NCI-H510A treated with DMSO at 0.1 percent for 48 hours (cell line): ENCODE measurements around the gene ME2.
"Not testable (repeated sequence)": the region's sequence is repeated elsewhere in the genome, so short reads cannot be mapped to it uniquely, and the experiment has no call there.

Experiments
- DNase-seq: peaks from one replicate; lab custom pipeline; 2025; lab: John Stamatoyannopoulos, UW

ME2 gene

GRCh38 chr18:50861617-50862016 lies 17.3 kb upstream of the ME2 start:
- no peak for DNase-seq

DNA sequence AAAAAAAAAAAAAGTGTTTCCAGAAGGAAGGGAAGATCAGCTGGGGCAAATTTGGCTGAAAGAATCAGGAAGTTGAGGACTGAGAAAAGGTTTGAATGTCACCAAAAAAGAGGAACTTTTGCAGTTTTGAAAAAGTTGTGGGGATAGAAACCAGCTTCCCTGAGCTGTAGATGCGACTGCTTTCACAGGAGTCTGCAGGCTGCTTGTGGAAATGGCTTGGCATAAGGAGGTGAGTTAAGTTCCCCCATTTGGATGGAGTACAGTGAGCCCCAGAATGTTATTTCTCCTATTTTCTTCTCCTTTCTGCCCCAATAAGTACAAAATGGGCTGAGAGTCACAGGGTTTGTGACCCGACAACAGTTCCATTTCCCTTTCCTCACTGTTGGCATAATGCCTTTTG lies 16.5 kb upstream of the ME2 start:
- DNase-seq: no peak

- no peak for DNase-seq
Observed at GRCh38 chr18:50863840-50864375, 15.0 kb upstream of the ME2 start.

GRCh38 chr18:50866765-50867164 lies 12.2 kb upstream of the ME2 start:
- DNase-seq: no peak

- peak; percentile 37 for DNase-seq
Observed at GRCh38 chr18:50869150-50869549, 9.8 kb upstream of the ME2 start.

- DNase-seq: no peak
Observed at GRCh38 chr18:50870138-50870845, 8.6 kb upstream of the ME2 start.

DNA sequence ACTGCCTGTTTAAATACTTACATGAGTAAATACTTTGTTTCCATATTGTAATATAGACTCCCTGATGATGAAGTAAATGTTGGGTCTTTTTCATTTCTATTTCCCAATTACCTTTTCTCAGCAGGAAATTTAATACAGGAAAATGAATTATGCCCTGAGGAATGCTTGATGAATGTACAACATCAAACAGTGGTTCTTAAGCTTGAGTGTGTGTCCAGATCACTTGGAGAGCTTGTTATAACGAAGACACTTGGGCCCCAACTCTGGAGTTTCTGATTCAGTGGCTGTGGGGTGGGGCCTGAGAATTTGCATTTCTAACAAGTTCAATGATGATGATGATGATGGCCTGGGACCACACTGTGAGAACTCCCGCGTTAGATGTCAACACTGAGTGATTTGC lies 7.1 kb upstream of the ME2 start:
- DNase-seq: no peak

GRCh38 chr18:50875966-50876536 lies 2.9 kb upstream of the ME2 start:
- DNase-seq: no peak

DNA sequence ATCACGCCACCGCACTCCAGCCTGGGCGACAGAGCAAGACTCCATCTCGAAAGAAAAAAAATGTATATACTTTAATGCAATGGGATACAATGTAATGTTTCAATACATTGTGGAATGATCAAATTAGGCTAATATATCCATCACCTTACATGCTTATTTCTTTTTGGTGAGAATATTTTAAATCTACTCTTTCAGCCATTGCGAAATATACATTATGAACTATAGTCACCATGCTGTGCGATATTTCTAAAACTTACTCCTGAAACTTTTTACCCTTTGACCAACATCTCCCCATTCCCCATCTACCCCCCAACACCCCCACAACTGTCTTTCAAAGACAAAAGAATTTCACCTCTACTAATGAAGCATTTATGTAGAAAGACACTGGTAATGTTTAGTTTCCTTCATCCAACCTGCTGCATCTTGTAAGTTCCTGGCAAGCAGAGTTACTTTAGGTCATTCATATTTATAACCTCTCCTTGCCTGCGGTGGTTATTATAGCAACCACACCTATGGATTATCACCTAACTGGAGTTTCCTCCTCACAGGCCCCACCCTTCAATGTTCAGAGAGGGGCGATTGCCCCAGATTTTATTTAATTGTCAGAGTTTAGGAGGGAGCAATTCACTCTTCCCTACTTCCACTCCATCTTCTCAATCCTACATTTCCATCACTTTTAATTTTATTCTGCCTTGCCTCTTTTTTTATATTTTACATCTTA lies 1.2 kb upstream of the ME2 start:
- no peak for DNase-seq

DNA sequence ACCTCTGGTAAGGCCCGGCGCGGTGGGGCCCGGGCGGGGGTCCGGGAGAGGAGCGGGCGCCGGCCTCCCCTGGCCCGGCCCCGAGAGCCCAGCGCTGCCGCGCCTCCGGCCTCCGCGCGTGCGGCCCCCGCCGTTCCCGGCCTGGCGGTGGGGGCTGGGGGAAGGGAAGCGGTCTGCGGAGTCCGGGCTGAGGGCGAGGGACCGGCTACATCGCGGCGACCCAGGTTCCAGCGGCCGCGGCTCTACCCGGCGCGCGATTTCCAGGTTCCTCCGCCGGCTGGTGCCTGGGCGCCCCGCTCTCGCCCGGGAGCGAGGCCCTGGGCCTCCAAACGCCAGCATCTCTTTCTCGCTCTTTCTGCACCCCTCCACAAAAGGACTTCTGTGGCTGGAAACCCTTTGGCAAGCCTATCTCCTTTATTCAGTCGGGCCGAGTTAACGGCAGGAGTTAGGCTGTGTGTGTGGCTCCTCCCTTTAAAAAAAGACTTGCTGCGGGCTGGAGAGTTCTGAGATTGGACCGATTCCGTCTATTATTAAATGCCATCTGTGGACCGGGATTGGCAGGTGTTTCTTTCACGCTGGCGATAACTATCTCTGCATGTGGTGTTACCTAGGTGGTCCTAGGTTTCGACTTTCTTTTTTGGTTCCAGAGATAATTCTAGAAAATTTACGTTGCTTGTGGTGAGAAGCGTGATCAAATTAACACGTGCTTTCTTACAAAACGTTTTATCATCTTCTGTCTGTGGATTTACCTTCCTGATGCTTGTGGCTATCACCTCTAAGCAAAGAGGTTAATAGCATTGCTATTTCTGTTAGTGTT lies 592 bp downstream of the ME2 start:
- DNase-seq: no peak

DNA sequence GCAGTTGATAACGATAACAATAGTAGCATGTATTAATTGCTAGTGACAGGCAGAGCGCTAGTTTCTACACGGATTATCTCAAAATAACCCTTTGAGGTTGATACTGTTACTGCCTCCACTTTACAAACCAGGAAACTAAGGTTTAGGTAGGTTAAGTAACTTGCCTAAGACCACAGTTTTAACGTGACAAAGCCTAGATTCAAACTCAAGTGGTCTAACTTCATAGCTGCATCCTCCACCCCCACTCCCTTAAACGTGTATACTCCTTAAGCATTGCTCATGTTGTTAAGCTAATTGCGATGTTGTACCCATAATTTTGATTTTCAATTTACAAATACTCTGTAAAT lies 1.2 kb downstream of the ME2 start:
- DNase-seq: no peak

DNA sequence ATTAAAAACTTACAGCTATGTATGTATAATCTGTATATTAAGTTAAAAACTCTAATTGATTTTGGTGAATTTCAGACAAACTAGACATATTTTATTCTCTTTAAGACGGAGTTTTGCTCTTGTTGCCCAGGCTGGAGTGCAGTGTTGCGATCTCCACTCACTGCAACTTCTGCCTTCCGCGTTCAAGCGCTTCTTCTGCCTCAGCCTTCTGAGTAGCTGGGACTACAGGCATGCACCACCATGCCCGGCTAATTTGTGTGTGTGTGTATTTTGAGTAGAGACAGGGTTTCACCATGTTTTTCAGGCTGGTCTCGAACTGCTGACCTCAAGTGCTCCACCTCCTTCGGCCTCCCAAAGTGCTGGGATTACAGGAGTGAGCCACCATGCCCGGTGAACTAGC lies 2.0 kb downstream of the ME2 start:
- not testable (repeated sequence) for DNase-seq

DNA sequence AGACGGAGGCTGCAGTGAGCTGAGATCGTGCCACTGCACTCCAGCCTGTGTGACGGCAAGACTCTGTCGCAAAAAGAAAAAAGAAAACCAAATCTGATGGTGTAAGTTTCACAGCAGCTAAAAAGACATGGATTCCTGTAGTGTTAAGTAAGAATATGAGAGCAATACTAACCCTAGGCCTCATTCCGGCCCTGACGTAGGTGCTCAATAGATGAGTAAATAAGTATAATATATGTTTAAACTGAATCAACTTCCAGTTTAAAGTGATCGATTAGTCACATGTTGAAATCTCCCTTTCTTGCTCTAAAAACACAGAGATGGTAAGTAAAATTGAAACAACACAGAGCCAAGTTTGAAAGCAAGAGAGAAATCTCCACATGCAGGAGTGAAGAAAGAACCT lies 8.0 kb downstream of the ME2 start:
- no peak for DNase-seq

- peak; percentile 51 for DNase-seq
Observed at GRCh38 chr18:50895350-50896045, 16.6 kb downstream of the ME2 start.

DNA sequence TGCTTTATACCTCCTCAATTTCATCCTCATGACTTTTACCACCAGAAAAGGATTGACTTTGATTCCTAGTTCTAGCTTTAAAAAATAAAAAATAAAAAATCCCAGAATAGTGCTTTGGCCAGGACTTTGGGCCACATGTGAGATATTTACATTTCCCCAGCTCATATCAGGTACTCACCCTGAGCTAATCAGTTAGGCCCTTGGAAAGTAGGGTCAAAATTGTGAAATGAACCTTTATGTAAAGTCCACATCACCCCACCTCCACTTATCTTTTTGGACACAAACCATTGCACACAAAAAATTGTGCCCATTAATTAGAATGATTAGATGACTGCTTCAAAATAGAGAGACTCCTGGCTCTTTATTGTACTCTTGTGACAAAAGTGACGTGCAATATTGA lies 17.2 kb downstream of the ME2 start:
- DNase-seq: no peak

DNA sequence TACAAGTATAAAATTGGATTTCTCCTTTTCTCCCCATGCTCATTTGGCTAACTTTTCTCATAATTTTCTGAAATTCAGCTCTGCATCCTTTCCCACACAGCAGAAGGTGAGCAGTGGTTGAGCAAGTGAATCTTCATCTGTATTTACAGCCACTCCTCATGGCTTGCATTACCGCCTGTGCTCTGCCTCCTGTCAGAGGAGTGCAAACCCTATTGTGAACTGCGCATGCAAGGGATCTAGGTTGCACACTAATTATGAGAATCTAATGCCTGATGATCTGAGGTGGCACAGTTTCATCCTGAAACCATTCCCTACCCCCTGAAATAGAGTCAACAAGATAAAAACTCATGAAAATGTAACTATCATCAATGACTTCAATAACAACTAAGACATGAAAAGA lies 20.0 kb downstream of the ME2 start:
- no peak for DNase-seq

GRCh38 chr18:50902797-50903196 lies 23.9 kb downstream of the ME2 start:
- DNase-seq: no peak

DNA sequence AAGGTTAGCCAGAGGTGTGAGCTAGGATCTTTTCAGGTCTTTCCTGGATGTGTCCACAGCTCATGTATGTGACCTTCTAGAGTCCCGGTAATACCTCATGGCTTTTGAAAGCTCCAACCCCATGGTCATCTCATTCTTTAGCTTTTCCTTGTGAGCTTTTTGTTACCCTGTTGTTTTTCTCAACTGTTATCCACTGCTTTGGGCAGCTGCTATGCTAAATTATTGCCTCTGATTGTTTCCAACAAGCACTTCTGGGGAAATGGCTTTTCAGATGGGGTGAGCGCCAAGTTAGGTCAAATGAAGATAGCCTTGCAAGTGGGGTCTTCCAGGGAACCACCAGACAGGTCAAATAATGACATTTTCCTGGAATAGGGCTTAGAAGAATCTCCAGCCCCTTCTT lies 27.9 kb downstream of the ME2 start:
- no peak for DNase-seq

DNA sequence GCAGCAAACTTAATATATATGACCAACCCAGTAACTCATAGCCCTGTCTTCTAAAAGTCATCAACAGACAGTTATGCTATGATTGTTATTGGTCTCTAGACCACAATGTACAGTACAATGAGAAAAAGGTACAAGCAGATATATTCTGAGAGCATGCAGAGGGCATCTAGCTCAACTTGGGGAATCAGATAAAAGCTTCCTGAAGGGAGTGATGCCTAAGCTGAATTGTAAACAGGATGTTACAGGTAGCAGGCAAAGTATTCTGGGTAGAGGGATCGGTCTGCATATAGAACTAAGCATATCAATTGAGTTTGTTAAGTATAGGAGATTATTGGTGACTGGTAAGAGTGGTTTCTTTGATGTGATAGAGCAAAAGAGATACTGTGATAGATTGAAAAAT lies 30.3 kb downstream of the ME2 start:
- no peak for DNase-seq

DNA sequence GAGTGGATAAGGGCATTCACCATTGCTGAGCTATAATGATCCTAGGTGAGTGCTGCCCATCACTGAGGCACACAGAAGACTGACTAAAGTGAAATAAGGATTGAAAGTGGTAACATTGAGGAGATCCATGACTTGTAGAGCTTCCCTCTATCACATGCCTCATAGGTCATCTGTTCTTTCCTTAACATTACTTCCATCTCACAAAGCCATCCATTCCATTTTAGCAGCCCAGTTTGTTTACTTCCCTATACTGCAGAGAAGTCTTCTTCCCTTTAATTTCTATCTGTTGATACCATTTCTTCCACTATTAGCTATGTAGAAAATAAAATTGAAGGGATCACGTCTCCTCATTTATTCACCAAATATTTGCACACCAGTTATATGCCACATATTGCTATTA lies 32.1 kb downstream of the ME2 start:
- DNase-seq: no peak

DNA sequence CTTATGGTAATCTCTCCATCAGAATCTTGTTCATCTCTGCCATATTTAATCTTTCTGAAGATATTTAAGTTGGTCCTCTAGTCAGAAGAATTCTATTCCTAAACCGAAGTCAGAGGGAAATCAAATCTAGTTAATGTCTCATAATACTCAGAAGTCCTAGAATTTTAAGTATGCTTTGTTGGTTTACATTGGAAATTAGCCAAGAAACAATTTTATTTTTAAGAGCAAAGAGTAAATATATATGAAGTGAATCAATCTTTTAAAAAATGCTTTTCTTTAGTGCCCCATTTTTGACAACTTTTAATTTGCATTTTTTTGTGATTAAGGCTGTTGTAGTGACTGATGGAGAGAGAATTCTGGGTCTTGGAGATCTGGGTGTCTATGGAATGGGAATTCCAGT lies 38.1 kb downstream of the ME2 start:
- DNase-seq: no peak

DNA sequence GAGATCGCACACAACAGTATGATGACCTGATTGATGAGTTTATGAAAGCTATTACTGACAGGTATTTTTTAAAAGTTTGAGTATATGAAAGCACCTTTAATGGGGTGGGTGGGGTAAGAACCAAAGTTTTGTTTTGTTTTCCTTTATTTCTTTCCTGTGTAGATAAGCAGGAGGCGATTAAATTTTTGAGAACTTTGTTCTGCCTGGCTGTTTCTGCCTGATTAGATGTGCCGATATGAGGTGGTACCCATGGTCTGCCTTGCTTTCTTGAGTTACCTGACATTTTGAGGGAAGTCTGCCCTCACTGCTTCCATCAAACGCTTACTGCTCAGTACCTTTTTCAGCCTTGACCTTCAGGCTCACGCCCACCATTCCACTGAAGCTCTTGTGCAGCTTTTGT lies 39.2 kb downstream of the ME2 start:
- DNase-seq: no peak
